HUDEP-2 (cell line): ENCODE measurements around the gene PHF23.

Source experiments
- DNase-seq, 76 experiments: peaks; one replicate each; lab custom pipeline; 2025; ENCODE audit not compliant: unreplicated experiment in 76 of 76; lab: John Stamatoyannopoulos, UW

The PHF23 gene

GRCh38 chr17:7240375-7240774 lies 1.1 kb upstream of the PHF23 start:
- DNase-seq: no peak

- DNase-seq: peak in 29 of 76 experiments; percentile 16 to 55 (median 35)
Measured at GRCh38 chr17:7238420-7239090, 702 bp downstream of the PHF23 start.

- peak in 61 of 76 experiments; percentile 17 to 89 (median 75) for DNase-seq
Measured at GRCh38 chr17:7237761-7238419, 1.4 kb downstream of the PHF23 start.

- DNase-seq: no peak
Measured at GRCh38 chr17:7237266-7237760, 1.9 kb downstream of the PHF23 start.

GRCh38 chr17:7236808-7237207 lies 2.4 kb downstream of the PHF23 start:
- DNase-seq: no peak

- DNase-seq: peak in 33 of 76 experiments; percentile 3 to 63 (median 29)
Measured at GRCh38 chr17:7235693-7236665, 3.3 kb downstream of the PHF23 start.

GRCh38 chr17:7234083-7234951 lies 4.9 kb downstream of the PHF23 start, which contains the start of gene DVL2:
Gene DVL2, minus strand, starts transcription at chr17:7234517. Its CDS starts 255 bp downstream, at chr17:7234262.
- DNase-seq: peak in 74 of 76 experiments; percentile 14 to 96 (median 91)

GRCh38 chr17:7233701-7234082 lies 5.6 kb downstream of the PHF23 start:
- DNase-seq: peak in 4 of 76 experiments; percentile 41 to 61 (median 44)

GRCh38 chr17:7232114-7232513 lies 7.1 kb downstream of the PHF23 start:
- no peak for DNase-seq

- no peak for DNase-seq
Measured at GRCh38 chr17:7229504-7229903, 9.8 kb downstream of the PHF23 start.

GRCh38 chr17:7228920-7229319 lies 10.3 kb downstream of the PHF23 start:
- DNase-seq: no peak

GRCh38 chr17:7226721-7227710 lies 12.2 kb downstream of the PHF23 start:
- DNase-seq: no peak

GRCh38 chr17:7225711-7226331 lies 13.4 kb downstream of the PHF23 start:
- no peak for DNase-seq

GRCh38 chr17:7224661-7225111 lies 14.6 kb downstream of the PHF23 start:
- DNase-seq: no peak

- DNase-seq: no peak
Measured at GRCh38 chr17:7224110-7224509, 15.1 kb downstream of the PHF23 start.

GRCh38 chr17:7223375-7223774 lies 15.9 kb downstream of the PHF23 start:
- no peak for DNase-seq

- no peak for DNase-seq
Measured at GRCh38 chr17:7222972-7223292, 16.3 kb downstream of the PHF23 start.
